DND-41 (cell line): ENCODE data around the gene CPXM1.

Experiments
- CTCF ChIP-seq: IDR thresholded peaks from 2 replicates; pipeline ENCODE4 v1.5.1; 2012; ENCODE audit warnings: borderline replicate concordance, low read length, moderate library complexity, mild to moderate bottlenecking; ENCODE audit not compliant: poor library complexity, severe bottlenecking; ENCODE audit errors: extremely low read depth
- EZH2 ChIP-seq: IDR thresholded peaks from 3 replicates; pipeline ENCODE4 v1.6.1; 2012; ENCODE audit warnings: borderline replicate concordance, low read depth, mild to moderate bottlenecking, moderate library complexity, low read length, inconsistent platforms; ENCODE audit not compliant: severe bottlenecking

- TF ChIP-seq CTCF (no peak), EZH2 (no peak)
These were observed 28.8 kb downstream of the CPXM1 start for GRCh38 chr20:2771631-2772080.
